Sigmoid colon (tissue), 7 donors: ENCODE results near the gene DAPK1. TPM values are rescaled to one million over a fixed set of nuclear protein-coding genes. Genes with fewer than 3 reads are reported as not detected.

ENCODE experiments used
- DNase-seq: peaks from one replicate; pipeline ENCODE4 v3.0.0-alpha.2; 2019
- H3K27ac ChIP-seq, 4 donors: fragments of 200-600 bp; sonication (generic); one replicate each; pipeline ENCODE4 v1.5.1; 2016 to 2019; ENCODE audit warnings: mild to moderate bottlenecking in 1 of 4
- H3K27me3 ChIP-seq, 3 donors: fragments of 200-600 bp; sonication (generic); one replicate each; pipeline ENCODE4 v1.5.1; 2019; ENCODE audit warnings: mild to moderate bottlenecking in 1 of 3
- H3K36me3 ChIP-seq, 4 donors: fragments of 200-600 bp; sonication (generic); one replicate each; pipeline ENCODE4 v1.5.1; 2016 to 2019
- H3K4me1 ChIP-seq, 4 donors: fragments of 200-600 bp; sonication (generic); one replicate each; pipeline ENCODE4 v1.5.1; 2017 to 2019
- H3K4me3 ChIP-seq, 4 donors: fragments of 200-600 bp; sonication (generic); one replicate each; pipeline ENCODE4 v1.5.1; 2017 to 2019; ENCODE audit warnings: mild to moderate bottlenecking in 2 of 4, moderate library complexity in 1 of 4
- H3K9me3 ChIP-seq, 4 donors: fragments of 200-600 bp in 3 of 4; sonication (generic) in 3 of 4; one replicate each; pipeline versions ENCODE4 v1.5.1 to v1.6.1; 2013 to 2019
- CTCF ChIP-seq, 4 experiments: fragments of 450-650 bp in 3 of 4; fragments of 200-600 bp in 1 of 4; IDR thresholded peaks; one replicate each; pipeline ENCODE4 v1.5.1; 2016 to 2019; ENCODE audit warnings: antibody characterized with exemption in 4 of 4, mild to moderate bottlenecking in 3 of 4, moderate library complexity in 2 of 4
- EP300 ChIP-seq, 4 donors: sonication (generic); formaldehyde crosslinking; IDR thresholded peaks; one replicate each; pipeline ENCODE4 v1.6.1; 2017; ENCODE audit warnings: antibody characterized with exemption in 4 of 4
- POLR2A ChIP-seq, 2 donors: fragments of 450-650 bp; IDR thresholded peaks; one replicate each; pipeline ENCODE4 v1.6.1; 2016; ENCODE audit warnings: antibody characterized with exemption in 2 of 2, mild to moderate bottlenecking in 2 of 2, moderate library complexity in 2 of 2
- POLR2AphosphoS5 ChIP-seq, 4 donors: sonication (generic); formaldehyde crosslinking; IDR thresholded peaks; one replicate each; pipeline ENCODE4 v1.6.1; 2017; ENCODE audit warnings: antibody characterized with exemption in 4 of 4
- WGBS, 2 donors: extraction: QIAGEN DNeasy Blood & Tissue Kit; methylation state at CpG; one replicate each; pipeline ENCODE4 v1.1.7; 2013; 5-methylcytosine and 5-hydroxymethylcytosine counted together
- intact Hi-C: fragments of 100-400 bp; cut with DNase I; formaldehyde crosslinking; loops from one replicate; pipeline ENCODE4 v1.15.1; 2023
- polyA plus RNA-seq, 3 donors: library from polyadenylated mRNA; stranded (reverse); fragments of 200-250 nt; gene quantifications; one replicate each; pipeline ENCODE4 v1.2.3, GENCODE V29; 2013
- total RNA-seq, 4 donors: library from RNA; depleted of rRNA; stranded (reverse); fragments of >200 nt; gene quantifications; one replicate each; pipeline ENCODE4 v1.1.0, GENCODE V29; 2016
- donor health status: healthy with polysubstance abuse.
- donor health status: Bipolar disorder and iron deficiency.
- donor health status: healthy.

DAPK1 gene
- total and polyA plus RNA-seq, 7 donors, result 4.8 to 92.5 (median 78.1) TPM

- no peak overlapping the region for H3K4me3 ChIP-seq
- no peaks in the 10 kb centered on the region for H3K9me3 ChIP-seq
- WGBS, 2 donors, result 46 to 69% methylated on average over 4 of the region's 4 CpGs
- DNase-seq, result no peak
- peaks cover 0 to 21% (median 3%) of the 10 kb centered on the region in 4 donors for H3K36me3 ChIP-seq
- H3K27ac ChIP-seq, result peak overlapping the region in 3 of 4 donors; percentile 48 to 66 (median 59)
- H3K4me1 ChIP-seq, result peaks cover 0 to 34% (median 29%) of the 10 kb centered on the region in 4 donors
- intact Hi-C loops, result loop anchor here (5.0 kb wide), 1 partner anchor 40 kb away; the partner anchor contains the start of gene CTSL
- H3K27me3 ChIP-seq, result no peaks in the 10 kb centered on the region
- TF ChIP-seq EP300 (IDR thresholded peaks at IDR 0.05) (peak in 1 of 4 donors; percentile 9), POLR2A (IDR thresholded peaks at IDR 0.05) (no peak), POLR2AphosphoS5 (IDR thresholded peaks at IDR 0.05) (peak in 2 of 4 donors; percentile 25 to 64), CTCF (IDR thresholded peaks at IDR 0.05) (no peak)
Measured at GRCh38 chr9:87687207-87687606, 189.5 kb downstream of the DAPK1 start.

GRCh38 chr9:87694236-87694755, 196.6 kb downstream of the DAPK1 start:
- Histone ChIP-seq H3K27me3 (no peaks in the 10 kb centered on the region), H3K27ac (no peak overlapping the region), H3K4me1 (no peaks in the 10 kb centered on the region), H3K36me3 (peaks cover 8 to 57% (median 25%) of the 10 kb centered on the region in 4 donors), H3K9me3 (no peaks in the 10 kb centered on the region), H3K4me3 (no peak overlapping the region)
- 96% methylated on average over 3 of the region's 3 CpGs for WGBS, 2 donors
- no peak for TF ChIP-seq CTCF (IDR thresholded peaks at IDR 0.05)
- no peak for TF ChIP-seq EP300 (IDR thresholded peaks at IDR 0.05)
- no peak for TF ChIP-seq POLR2AphosphoS5 (IDR thresholded peaks at IDR 0.05)
- no peak for TF ChIP-seq POLR2A (IDR thresholded peaks at IDR 0.05)
- intact Hi-C loops, result no loop called here
- no peak for DNase-seq

- Histone ChIP-seq H3K36me3 (peaks cover 8 to 69% (median 28%) of the 10 kb centered on the region in 4 donors), H3K9me3 (no peaks in the 10 kb centered on the region), H3K4me1 (no peaks in the 10 kb centered on the region), H3K27me3 (no peaks in the 10 kb centered on the region), H3K27ac (no peak overlapping the region), H3K4me3 (no peak overlapping the region)
- WGBS, 2 donors, result 80 to 82% methylated on average over 1 of the region's 1 CpG
- DNase-seq, result no peak
- intact Hi-C loops, result no loop called here
- no peak for TF ChIP-seq POLR2A (IDR thresholded peaks at IDR 0.05)
- no peak for TF ChIP-seq CTCF (IDR thresholded peaks at IDR 0.05)
- no peak for TF ChIP-seq EP300 (IDR thresholded peaks at IDR 0.05)
- TF ChIP-seq POLR2AphosphoS5 (IDR thresholded peaks at IDR 0.05), result no peak
Measured at GRCh38 chr9:87695523-87695922, 197.9 kb downstream of the DAPK1 start.

GRCh38 chr9:87696641-87697040, 199.0 kb downstream of the DAPK1 start:
- H3K4me1 ChIP-seq, result no peaks in the 10 kb centered on the region
- H3K27me3 ChIP-seq, result no peaks in the 10 kb centered on the region
- peaks cover 8 to 81% (median 28%) of the 10 kb centered on the region in 4 donors for H3K36me3 ChIP-seq
- H3K27ac ChIP-seq, result no peak overlapping the region
- H3K4me3 ChIP-seq, result no peak overlapping the region
- intact Hi-C loops, result no loop called here
- no peak for DNase-seq
- no peaks in the 10 kb centered on the region for H3K9me3 ChIP-seq
- no peak for TF ChIP-seq POLR2AphosphoS5 (IDR thresholded peaks at IDR 0.05)
- TF ChIP-seq CTCF (IDR thresholded peaks at IDR 0.05), result no peak
- TF ChIP-seq EP300 (IDR thresholded peaks at IDR 0.05), result no peak
- no peak for TF ChIP-seq POLR2A (IDR thresholded peaks at IDR 0.05)
- WGBS, 2 donors, result 85 to 94% methylated on average over 7 of the region's 7 CpGs
